H1 (cell line): ENCODE results near the gene POLN. TPM values are rescaled to one million over a fixed set of nuclear protein-coding genes. Genes with fewer than 3 reads are reported as not detected.
A peak's percentile ranks its signal among the peaks of the same experiment; 100 is the strongest.

Source experiments
- EGR1 ChIP-seq: IDR thresholded peaks from 2 replicates; pipeline ENCODE4 v1.6.1; 2011; ENCODE audit warnings: low read depth, low read length, borderline replicate concordance
- EP300 ChIP-seq, 2 experiments: IDR thresholded peaks; 1 replicate in 1 of 2; 2 replicates in 1 of 2; pipeline ENCODE4 v1.6.1; 2011 to 2012; ENCODE audit warnings: low read depth in 2 of 2, low read length in 2 of 2, mild to moderate bottlenecking in 2 of 2, borderline replicate concordance in 1 of 2, inconsistent platforms in 1 of 2, moderate library complexity in 1 of 2
- EZH2 ChIP-seq: fragments of 200-600 bp; sonication (generic); IDR thresholded peaks from 2 replicates; pipeline ENCODE4 v1.7.1; 2012; ENCODE audit warnings: low read depth, mild to moderate bottlenecking, moderate library complexity, low read length, inconsistent platforms; ENCODE audit not compliant: severe bottlenecking
- FOSL1 ChIP-seq: IDR thresholded peaks from 2 replicates; pipeline ENCODE4 v1.6.1; 2011; ENCODE audit warnings: mild to moderate bottlenecking, low read depth, low read length, moderate library complexity; ENCODE audit not compliant: insufficient read depth
- GABPA ChIP-seq: IDR thresholded peaks from 2 replicates; pipeline ENCODE4 v1.6.1; 2011; ENCODE audit warnings: mild to moderate bottlenecking, low read length, moderate library complexity, borderline replicate concordance; ENCODE audit not compliant: insufficient read depth
- GTF2F1 ChIP-seq: IDR thresholded peaks from 2 replicates; pipeline ENCODE4 v1.6.1; 2012; ENCODE audit warnings: low read depth, low read length, improper control_type of control experiment, borderline replicate concordance
- HDAC6 ChIP-seq: IDR thresholded peaks from one replicate; pipeline ENCODE4 v1.7.1; 2012; ENCODE audit warnings: low read depth, mild to moderate bottlenecking, inconsistent platforms, low read length, moderate library complexity
- RAD21 ChIP-seq, 2 experiments: IDR thresholded peaks in 1 of 2; conservative IDR thresholded peaks in 1 of 2; 2 replicates each; pipeline ENCODE4 v1.6.1; 2011; ENCODE audit warnings: low read depth in 2 of 2, low read length in 2 of 2, improper control_type of control experiment in 1 of 2, inconsistent platforms in 1 of 2, mild to moderate bottlenecking in 1 of 2, moderate library complexity in 1 of 2
- RNF2 ChIP-seq: fragments of 200-900, 300-1000 bp; sonication (generic); IDR thresholded peaks from 2 replicates; pipeline ENCODE4 v1.7.1; 2016; ENCODE audit warnings: borderline replicate concordance, low read depth, mild to moderate bottlenecking, antibody characterized with exemption, low read length; ENCODE audit not compliant: poor library complexity, severe bottlenecking; ENCODE audit errors: missing control alignments
- SAP30 ChIP-seq: fragments of 300-600 bp; sonication (generic); IDR thresholded peaks from 2 replicates; pipeline ENCODE4 v1.7.1; 2012; ENCODE audit warnings: low read length, moderate library complexity, mild to moderate bottlenecking, inconsistent platforms; ENCODE audit not compliant: insufficient read depth, insufficient replicate concordance
- SIN3A ChIP-seq, 2 experiments: IDR thresholded peaks in 1 of 2; conservative IDR thresholded peaks in 1 of 2; 2 replicates each; pipeline ENCODE4 v1.6.1; 2011 to 2012; ENCODE audit warnings: low read length in 2 of 2, improper control_type of control experiment in 1 of 2, low read depth in 1 of 2, mild to moderate bottlenecking in 1 of 2
- SIRT6 ChIP-seq: IDR thresholded peaks from one replicate; pipeline ENCODE4 v1.7.1; 2012; ENCODE audit warnings: low read length, inconsistent platforms
- SIX5 ChIP-seq: IDR thresholded peaks from 2 replicates; pipeline ENCODE4 v1.6.1; 2011; ENCODE audit warnings: mild to moderate bottlenecking, low read depth, low read length
- SP2 ChIP-seq: IDR thresholded peaks from 2 replicates; pipeline ENCODE4 v1.6.1; 2012; ENCODE audit warnings: mild to moderate bottlenecking, low read length, inconsistent platforms
- SP4 ChIP-seq: IDR thresholded peaks from 2 replicates; pipeline ENCODE4 v1.6.1; 2012; ENCODE audit warnings: low read length, inconsistent platforms
- SUZ12 ChIP-seq: fragments of 200-600 bp; sonication (generic); IDR thresholded peaks from 2 replicates; pipeline ENCODE4 v1.6.1; 2012; ENCODE audit warnings: mild to moderate bottlenecking, inconsistent platforms, low read length, moderate library complexity, mixed read lengths
- TAF1 ChIP-seq: IDR thresholded peaks from 2 replicates; pipeline ENCODE4 v1.6.1; 2011; ENCODE audit warnings: mild to moderate bottlenecking, low read depth, low read length
- USF2 ChIP-seq: IDR thresholded peaks from 2 replicates; pipeline ENCODE4 v1.6.1; 2011; ENCODE audit warnings: low read length, improper control_type of control experiment
- ZNF274 ChIP-seq: IDR thresholded peaks from 2 replicates; pipeline ENCODE4 v1.7.0; 2012; ENCODE audit warnings: low read length, borderline replicate concordance; ENCODE audit errors: extremely low read depth
- polyA plus RNA-seq, 7 experiments: library from polyadenylated mRNA; depleted of rRNA in 3 of 7; stranded (reverse) in 5 of 7; unstranded in 2 of 7; fragments of >200 nt in 5 of 7; fragments of 200-250 nt in 2 of 7; gene quantifications; 1 replicate in 5 of 7; 2 replicates in 1 of 7; 4 replicates in 1 of 7; pipeline versions ENCODE4 v1.2.1 to v1.2.3, GENCODE V29; 2011 to 2013; ENCODE audit warnings: missing spikeins in 2 of 7, mixed read lengths in 2 of 7
- total RNA-seq: library from RNA; stranded (reverse); fragmentation: NEBNext Ultra II Directional; extraction: Animal tissue kit (Norgen Biotek cat#: 25700); gene quantifications from 2 replicates; pipeline ENCODE4 v1.2.1, GENCODE V29; 2021
- TF ChIP-seq, protein P1 (sequence below): IDR thresholded peaks from 2 replicates; pipeline ENCODE4 v1.6.1; 2011; ENCODE audit warnings: low read depth, mild to moderate bottlenecking, low read length; ENCODE audit not compliant: insufficient read depth
- TF ChIP-seq, protein P2 (sequence below): IDR thresholded peaks from 2 replicates; pipeline ENCODE4 v1.6.1; 2012; ENCODE audit warnings: inconsistent platforms

Gene POLN
- total and polyA plus RNA-seq, 2 of the 8 experiments (the other 6 are each of a cell fraction or from before 2014, with no cell fraction given): 0.98 to 1.5 TPM

GRCh38 chr4:2059046-2059725, 182.7 kb downstream of the POLN start, which contains the start of gene NAT8L (continued):
- TF ChIP-seq EZH2: no peak
- no peak for TF ChIP-seq RNF2
- TF ChIP-seq GABPA: no peak
- no peak for TF ChIP-seq EP300 (IDR thresholded peaks at IDR 0.05; ENCODE audit: borderline replicate concordance in 1 of 2, low read depth in 2 of 2, low read length in 2 of 2)
- TF ChIP-seq SAP30: no peak
- peak; percentile 93 for TF ChIP-seq FOSL1
- no peak; a peak in 1 of 4 replicates for TF ChIP-seq SIN3A (conservative IDR thresholded peaks at IDR 0.05 in 1 of 2, IDR thresholded peaks at IDR 0.05 in 1 of 2; ENCODE audit: low read depth in 1 of 2, low read length in 2 of 2)
- peak; percentile 42; the same call in 1 of the 2 replicates for TF ChIP-seq TAF1
- no peak for TF ChIP-seq SIRT6
- TF ChIP-seq EGR1: peak; percentile 90
- TF ChIP-seq USF2: 0 out of 2 replicates have a peak, but pooled peaks have one; percentile 19
- TF ChIP-seq RAD21 (IDR thresholded peaks at IDR 0.05 in 1 of 2, conservative IDR thresholded peaks at IDR 0.05 in 1 of 2; ENCODE audit: low read depth in 2 of 2, low read length in 2 of 2): no peak
- TF ChIP-seq ZNF274: no peak
- TF ChIP-seq SUZ12: no peak
- no peak for TF ChIP-seq HDAC6
- TF ChIP-seq, protein P1, sequence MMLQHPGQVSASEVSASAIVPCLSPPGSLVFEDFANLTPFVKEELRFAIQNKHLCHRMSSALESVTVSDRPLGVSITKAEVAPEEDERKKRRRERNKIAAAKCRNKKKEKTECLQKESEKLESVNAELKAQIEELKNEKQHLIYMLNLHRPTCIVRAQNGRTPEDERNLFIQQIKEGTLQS: no peak
- TF ChIP-seq GTF2F1: no peak
- TF ChIP-seq SP4: no peak
- no peak for TF ChIP-seq SP2
- TF ChIP-seq, protein P2, sequence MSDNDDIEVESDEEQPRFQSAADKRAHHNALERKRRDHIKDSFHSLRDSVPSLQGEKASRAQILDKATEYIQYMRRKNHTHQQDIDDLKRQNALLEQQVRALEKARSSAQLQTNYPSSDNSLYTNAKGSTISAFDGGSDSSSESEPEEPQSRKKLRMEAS: peak; percentile 45; the same call in 1 of the 2 replicates
- TF ChIP-seq SIX5: no peak
